WTC11 (cell line): ENCODE measurements around the gene AKT3. TPM values are rescaled to one million over a fixed set of nuclear protein-coding genes. Genes with fewer than 3 reads are reported as not detected.

ENCODE experiments used
- ATAC-seq: fragments of 200-7000 bp; cut with Tn5 transposase; 2 replicates; pipeline ENCODE4 v1.10.0; 2021; ENCODE audit warnings: mild to moderate bottlenecking, moderate library complexity
- CTCF ChIA-PET: fragments of 300-600 bp; sonication (Branson Sonifier 250); formaldehyde crosslinking; loops from one replicate; lab custom pipeline; 2021; ENCODE audit warnings: antibody characterized with exemption; lab: Charles Lee
- POLR2A ChIA-PET: fragments of 350-600 bp; sonication (Branson Sonifier 250); formaldehyde crosslinking; loops from one replicate; lab custom pipeline; 2021; ENCODE audit warnings: antibody characterized with exemption; lab: Charles Lee
- DNase-seq: peaks from one replicate; pipeline ENCODE4 v3.0.0; 2021; ENCODE audit warnings: low spot score
- H3K27ac Mint-ChIP-seq: 2 replicates; pipeline ENCODE4 v1.8.0; 2021; ENCODE audit warnings: mixed read lengths
- H3K27me3 Mint-ChIP-seq: 2 replicates; pipeline ENCODE4 v1.8.0; 2021; ENCODE audit warnings: low read depth, mild to moderate bottlenecking, moderate library complexity, mixed read lengths
- H3K36me3 Mint-ChIP-seq: 2 replicates; pipeline ENCODE4 v1.8.0; 2021; ENCODE audit warnings: mixed read lengths
- H3K4me1 Mint-ChIP-seq: 2 replicates; pipeline ENCODE4 v1.8.0; 2022; ENCODE audit warnings: mixed read lengths
- H3K4me3 Mint-ChIP-seq: 2 replicates; pipeline ENCODE4 v1.8.0; 2021; ENCODE audit warnings: mild to moderate bottlenecking, moderate library complexity, mixed read lengths
- H3K9me3 Mint-ChIP-seq: 2 replicates; pipeline ENCODE4 v1.8.0; 2021; ENCODE audit warnings: mixed read lengths
- ATF3 ChIP-seq: sonication (generic); formaldehyde crosslinking; conservative IDR thresholded peaks from 2 replicates; pipeline ENCODE4 v1.8.1; 2022; ENCODE audit warnings: mild to moderate bottlenecking, missing genetic modification reagents
- CREM ChIP-seq: sonication (generic); formaldehyde crosslinking; IDR thresholded peaks from 2 replicates; pipeline ENCODE4 v1.8.1; 2022; ENCODE audit warnings: mild to moderate bottlenecking, missing genetic modification reagents, moderate library complexity
- CTCF ChIP-seq: fragments of 200-600 bp; IDR thresholded peaks from 2 replicates; pipeline ENCODE4 v1.8.0; 2022; ENCODE audit warnings: antibody characterized with exemption
- E2F1 ChIP-seq: sonication (generic); formaldehyde crosslinking; IDR thresholded peaks from 2 replicates; pipeline ENCODE4 v1.8.0; 2022; ENCODE audit warnings: mild to moderate bottlenecking, missing genetic modification reagents
- E2F4 ChIP-seq: sonication (generic); formaldehyde crosslinking; IDR thresholded peaks from 2 replicates; pipeline ENCODE4 v1.8.1; 2022; ENCODE audit warnings: low read depth, mild to moderate bottlenecking, moderate library complexity, missing genetic modification reagents, borderline replicate concordance
- ELF4 ChIP-seq: sonication (generic); formaldehyde crosslinking; IDR thresholded peaks from 2 replicates; pipeline ENCODE4 v1.8.1; 2022; ENCODE audit warnings: low read depth, mild to moderate bottlenecking, moderate library complexity, missing genetic modification reagents
- EMX1 ChIP-seq: fragments of 250-450 bp; sonication (Bioruptor Pico); IDR thresholded peaks from 2 replicates; pipeline ENCODE4 v1.8.0; 2021; ENCODE audit warnings: mild to moderate bottlenecking
- FOXP1 ChIP-seq: sonication (generic); formaldehyde crosslinking; IDR thresholded peaks from 2 replicates; pipeline ENCODE4 v1.8.0; 2022; ENCODE audit warnings: missing genetic modification reagents, mild to moderate bottlenecking, moderate library complexity, borderline replicate concordance
- FOXP4 ChIP-seq: sonication (generic); formaldehyde crosslinking; IDR thresholded peaks from 2 replicates; pipeline ENCODE4 v1.8.0; 2022; ENCODE audit warnings: mild to moderate bottlenecking, missing genetic modification reagents
- JUN ChIP-seq: sonication (generic); formaldehyde crosslinking; IDR thresholded peaks from 2 replicates; pipeline ENCODE4 v1.8.0; 2023; ENCODE audit warnings: mild to moderate bottlenecking, missing genetic modification reagents
- NFE2L1 ChIP-seq: sonication (generic); formaldehyde crosslinking; IDR thresholded peaks from 2 replicates; pipeline ENCODE4 v1.8.1; 2023; ENCODE audit warnings: missing genetic modification reagents
- NR1H2 ChIP-seq: sonication (generic); formaldehyde crosslinking; IDR thresholded peaks from 2 replicates; pipeline ENCODE4 v1.9.0; 2021; ENCODE audit warnings: mild to moderate bottlenecking, moderate library complexity, missing genetic modification reagents
- NR2C2 ChIP-seq: sonication (generic); formaldehyde crosslinking; IDR thresholded peaks from 2 replicates; pipeline ENCODE4 v1.8.0; 2022; ENCODE audit warnings: mild to moderate bottlenecking, missing genetic modification reagents
- OVOL2 ChIP-seq: fragments of 250-450 bp; sonication (Bioruptor Pico); IDR thresholded peaks from 2 replicates; pipeline ENCODE4 v1.9.0; 2021; ENCODE audit warnings: mild to moderate bottlenecking, borderline replicate concordance
- PREB ChIP-seq: sonication (generic); formaldehyde crosslinking; IDR thresholded peaks from 2 replicates; pipeline ENCODE4 v1.8.1; 2022; ENCODE audit warnings: mild to moderate bottlenecking, missing genetic modification reagents, moderate library complexity, borderline replicate concordance
- SOX15 ChIP-seq: fragments of 250-450 bp; sonication (Bioruptor Pico); IDR thresholded peaks from 2 replicates; pipeline ENCODE4 v1.9.0; 2021; ENCODE audit warnings: mild to moderate bottlenecking
- SP1 ChIP-seq: sonication (generic); formaldehyde crosslinking; conservative IDR thresholded peaks from 2 replicates; pipeline ENCODE4 v1.8.1; 2022; ENCODE audit warnings: missing genetic modification reagents
- TCF7 ChIP-seq: sonication (generic); formaldehyde crosslinking; IDR thresholded peaks from 2 replicates; pipeline ENCODE4 v1.8.0; 2022; ENCODE audit warnings: mild to moderate bottlenecking, low read depth, missing genetic modification reagents, moderate library complexity
- ZNF121 ChIP-seq: sonication (generic); formaldehyde crosslinking; IDR thresholded peaks from 2 replicates; pipeline ENCODE4 v1.8.0; 2023; ENCODE audit warnings: missing genetic modification reagents
- ZNF263 ChIP-seq: sonication (generic); formaldehyde crosslinking; IDR thresholded peaks from 2 replicates; pipeline ENCODE4 v1.8.1; 2022; ENCODE audit warnings: low read depth, mild to moderate bottlenecking, moderate library complexity, missing genetic modification reagents
- ZSCAN18 ChIP-seq: fragments of 250-450 bp; sonication (Bioruptor Pico); IDR thresholded peaks from 2 replicates; pipeline ENCODE4 v2.1.2; 2022; ENCODE audit warnings: mild to moderate bottlenecking, moderate library complexity
- total RNA-seq: library from RNA; stranded (reverse); gene quantifications from 3 replicates; pipeline ENCODE4 v1.2.3, GENCODE V29; 2021

Gene AKT3
- total RNA-seq, 1 experiment from 2014 or later, result 38.5 TPM

GRCh38 chr1:243482141-243483022 lies 367.7 kb downstream of the AKT3 start:
- Mint-ChIP-seq H3K4me1 (peaks cover 38% of the 10 kb centered on the region), H3K27me3 (peaks cover 2% of the 10 kb centered on the region; the same call in 1 of the 2 replicates), H3K27ac (no peak overlapping the region), H3K9me3 (peaks cover 7% of the 10 kb centered on the region), H3K36me3 (peaks cover 7% of the 10 kb centered on the region), H3K4me3 (peak overlapping the region; percentile 72)
- peak; percentile 56 for DNase-seq
- peak; percentile 56 for ATAC-seq
- CTCF ChIA-PET, result interaction anchor here (0.5 to 1.7 kb wide), 5 partner anchors 9 to 878 kb away, joined by 3 to 9 read pairs (median 3); no protein-coding TSS in a partner anchor
- TF ChIP-seq CREM (CRISPR knock-in tag), result 0 out of 2 replicates have a peak, but pooled peaks have one; percentile 10
- no peak for TF ChIP-seq ELF4 (CRISPR knock-in tag)
- no peak for TF ChIP-seq TCF7 (CRISPR knock-in tag)
- peak; percentile 60; the same call in 1 of the 2 replicates for TF ChIP-seq ZNF263
- no peak for TF ChIP-seq OVOL2 (CRISPR knock-in tag)
- TF ChIP-seq CTCF, result no peak
- POLR2A ChIA-PET, result no interaction called here

- ChIA-PET POLR2A (no interaction called here), CTCF (interaction anchor here (1.7 kb wide), 1 partner anchor 11 kb away, joined by 9 read pairs; no protein-coding TSS in a partner anchor)
- no peak for ATAC-seq
- Mint-ChIP-seq H3K4me3 (no peak overlapping the region), H3K9me3 (peaks cover 7% of the 10 kb centered on the region), H3K27me3 (peaks cover 2% of the 10 kb centered on the region; the same call in 1 of the 2 replicates), H3K36me3 (peaks cover 7% of the 10 kb centered on the region), H3K4me1 (peaks cover 35% of the 10 kb centered on the region), H3K27ac (no peak overlapping the region)
- no peak for DNase-seq
- TF ChIP-seq ZNF263, result no peak
- no peak for TF ChIP-seq ZSCAN18 (CRISPR knock-in tag)
- no peak for TF ChIP-seq NFE2L1 (CRISPR knock-in tag)
- TF ChIP-seq JUN, result no peak
- TF ChIP-seq NR2C2, result no peak
- TF ChIP-seq ZNF121 (CRISPR knock-in tag), result no peak
- TF ChIP-seq E2F4 (CRISPR knock-in tag), result no peak
- no peak for TF ChIP-seq SP1 (CRISPR knock-in tag)
- no peak for TF ChIP-seq E2F1 (CRISPR knock-in tag)
- no peak for TF ChIP-seq ATF3
- no peak for TF ChIP-seq PREB (CRISPR knock-in tag)
- no peak for TF ChIP-seq NR1H2 (CRISPR knock-in tag)
- TF ChIP-seq CTCF, result no peak
- TF ChIP-seq SOX15 (CRISPR knock-in tag), result no peak
- TF ChIP-seq FOXP4 (CRISPR knock-in tag), result no peak
- TF ChIP-seq FOXP1 (CRISPR knock-in tag), result no peak
- no peak for TF ChIP-seq EMX1
Measured at GRCh38 chr1:243481101-243481500, 368.9 kb downstream of the AKT3 start.
